SIG-M5 treated with dmso at 0.1 percent for 504 hours (cell line): ENCODE measurements around the gene MKLN1.
"Not testable (repeated sequence)": the region's sequence is repeated elsewhere in the genome, so short reads cannot be mapped to it uniquely, and the experiment has no call there.

Experiments
- DNase-seq: peaks from one replicate; lab custom pipeline; 2025; ENCODE audit not compliant: unreplicated experiment; lab: John Stamatoyannopoulos, UW

MKLN1 gene

GRCh38 chr7:131497454-131497853 lies 169.8 kb downstream of the MKLN1 start:
- DNase-seq: no peak

GRCh38 chr7:131498237-131498885 lies 170.7 kb downstream of the MKLN1 start:
- no peak for DNase-seq

GRCh38 chr7:131499801-131500200 lies 172.1 kb downstream of the MKLN1 start:
- DNase-seq: no peak

- no peak for DNase-seq
Measured at GRCh38 chr7:131500357-131500756, 172.7 kb downstream of the MKLN1 start.

- no peak for DNase-seq
Measured at GRCh38 chr7:131501422-131501821, 173.7 kb downstream of the MKLN1 start.

GRCh38 chr7:131501930-131502685 lies 174.4 kb downstream of the MKLN1 start:
- DNase-seq: no peak

- DNase-seq: no peak
Measured at GRCh38 chr7:131502810-131503508, 175.3 kb downstream of the MKLN1 start.

GRCh38 chr7:131503639-131504038 lies 176.0 kb downstream of the MKLN1 start:
- DNase-seq: no peak

- no peak for DNase-seq
Measured at GRCh38 chr7:131504157-131504899, 176.7 kb downstream of the MKLN1 start.

- not testable (repeated sequence) for DNase-seq
Measured at GRCh38 chr7:131505037-131505620, 177.5 kb downstream of the MKLN1 start.

GRCh38 chr7:131505636-131506557 lies 178.2 kb downstream of the MKLN1 start:
- DNase-seq: no peak

GRCh38 chr7:131506597-131506996 lies 178.9 kb downstream of the MKLN1 start:
- DNase-seq: no peak

GRCh38 chr7:131507592-131508331 lies 180.1 kb downstream of the MKLN1 start:
- DNase-seq: peak; percentile 65

- DNase-seq: no peak
Measured at GRCh38 chr7:131508754-131509486, 181.2 kb downstream of the MKLN1 start.

- DNase-seq: no peak
Measured at GRCh38 chr7:131509781-131510180, 182.1 kb downstream of the MKLN1 start.

GRCh38 chr7:131511071-131511470 lies 183.4 kb downstream of the MKLN1 start:
- DNase-seq: no peak

- DNase-seq: no peak
Measured at GRCh38 chr7:131511774-131512535, 184.3 kb downstream of the MKLN1 start.
